A549 (cell line): ENCODE measurements around the gene SLC35B4. TPM values are rescaled to one million over a fixed set of nuclear protein-coding genes. Genes with fewer than 3 reads are reported as not detected.
A peak's percentile ranks its signal among the peaks of the same experiment; 100 is the strongest.

Experiments used
- ATAC-seq, 2 experiments: fragments of 200-7000 bp in 1 of 2; fragments of >200 bp in 1 of 2; cut with Nextera tagmentation in 1 of 2; cut with Tn5 transposase in 1 of 2; 3 replicates each; pipeline versions ENCODE4 v1.8.0 to v1.9.1; 2018 to 2020; ENCODE audit warnings: mild to moderate bottlenecking in 1 of 2, moderate library complexity in 1 of 2
- CTCF ChIA-PET: fragments of 300-600 bp; sonication (Branson Sonifier 250); formaldehyde crosslinking; extraction: SDS; loops from one replicate; lab custom pipeline; 2021; ENCODE audit warnings: antibody characterized with exemption, inconsistent platforms; lab: Yijun Ruan, JAX
- POLR2A ChIA-PET: fragments of 350-600 bp; formaldehyde crosslinking; extraction: SDS; loops from one replicate; lab custom pipeline; 2021; ENCODE audit warnings: antibody characterized with exemption, inconsistent platforms; lab: Yijun Ruan, JAX
- DNase-seq, 2 experiments: peaks; one replicate each; pipeline versions ENCODE4 v3.0.0 to v3.0.0-alpha.2; 2011 to 2016; ENCODE audit warnings: low read depth in 1 of 2, low spot score in 1 of 2
- FAIRE-seq: peaks from 2 replicates; lab custom pipeline; 2011; peaks lifted over from hg19 to GRCh38; lab: Jason Lieb, UNC
- H3K27ac ChIP-seq, 2 experiments: fragments of >200 bp; sonication (Bioruptor Twin); formaldehyde crosslinking; 3 replicates each; pipeline ENCODE4 v1.5.1; 2016 to 2017
- H3K4me1 ChIP-seq: fragments of >200 bp; sonication (Bioruptor Twin); formaldehyde crosslinking; 3 replicates; pipeline ENCODE4 v1.6.1; 2016
- H3K4me2 ChIP-seq: fragments of >200 bp; sonication (Bioruptor Twin); formaldehyde crosslinking; 3 replicates; pipeline ENCODE4 v1.6.1; 2016
- H3K4me3 ChIP-seq: fragments of >200 bp; sonication (Bioruptor Twin); formaldehyde crosslinking; 3 replicates; pipeline ENCODE4 v1.5.1; 2016
- H3K9me3 ChIP-seq: fragments of >200 bp; sonication (Bioruptor Twin); formaldehyde crosslinking; 3 replicates; pipeline ENCODE4 v1.6.1; 2016
- GATA3 ChIP-seq: IDR thresholded peaks from 2 replicates; pipeline ENCODE4 v1.6.1; 2012; ENCODE audit warnings: borderline replicate concordance
- HOXB13 ChIP-seq: fragments of 250-450 bp; sonication (Bioruptor Pico); IDR thresholded peaks from 2 replicates; pipeline ENCODE4 v1.5.0; 2020; ENCODE audit warnings: low read depth, mild to moderate bottlenecking, moderate library complexity
- HOXB5 ChIP-seq: fragments of 250-450 bp; sonication (Bioruptor Pico); IDR thresholded peaks from 2 replicates; pipeline ENCODE4 v1.5.0; 2020; ENCODE audit warnings: mild to moderate bottlenecking, moderate library complexity
- JUN ChIP-seq, 2 experiments: fragments of >200 bp; sonication (Bioruptor Twin); formaldehyde crosslinking; IDR thresholded peaks; 2 replicates in 1 of 2; 3 replicates in 1 of 2; pipeline ENCODE4 v1.6.1; 2016 to 2017
- KDM1A ChIP-seq: fragments of 200-600 bp; sonication (generic); IDR thresholded peaks from 2 replicates; pipeline ENCODE4 v1.6.1; 2016; ENCODE audit warnings: low read depth, mild to moderate bottlenecking
- MAFK ChIP-seq: fragments of 450-650 bp; IDR thresholded peaks from 2 replicates; pipeline ENCODE4 v1.6.1; 2014; ENCODE audit not compliant: partially characterized antibody
- MAZ ChIP-seq: fragments of 150-350 bp; IDR thresholded peaks from 2 replicates; pipeline ENCODE4 v1.6.1; 2014; ENCODE audit warnings: antibody characterized with exemption, low read depth, low read length, borderline replicate concordance
- PHF8 ChIP-seq: fragments of 200-600 bp; sonication (generic); IDR thresholded peaks from 2 replicates; pipeline ENCODE4 v1.6.1; 2016; ENCODE audit warnings: low read depth, mild to moderate bottlenecking, antibody characterized with exemption, moderate library complexity, borderline replicate concordance
- POLR2A ChIP-seq: IDR thresholded peaks from 2 replicates; pipeline ENCODE4 v1.6.1; 2012; ENCODE audit warnings: mild to moderate bottlenecking, low read length
- POLR2AphosphoS2 ChIP-seq: conservative IDR thresholded peaks from 2 replicates; pipeline ENCODE4 v1.6.1; 2012; ENCODE audit warnings: low read length, improper control_type of control experiment, inconsistent platforms
- ZNF302 ChIP-seq: fragments of 250-450 bp; sonication (Bioruptor Pico); IDR thresholded peaks from 2 replicates; pipeline ENCODE4 v1.9.0; 2021; ENCODE audit warnings: inconsistent platforms, mild to moderate bottlenecking, moderate library complexity
- ZSCAN20 ChIP-seq: fragments of 250-450 bp; sonication (Bioruptor Pico); IDR thresholded peaks from 2 replicates; pipeline ENCODE4 v1.8.0; 2022; ENCODE audit warnings: mild to moderate bottlenecking, moderate library complexity
- WGBS: methylation state at CpG from one replicate; pipeline ENCODE4 v1.1.6; 2017; ENCODE audit errors: missing lambda C conversion rate; 5-methylcytosine and 5-hydroxymethylcytosine counted together
- polyA plus RNA-seq, 4 experiments: library from polyadenylated mRNA; depleted of rRNA in 3 of 4; stranded (reverse); fragments of >200 nt; fragmentation: RNase III in 1 of 4; extraction: RNeasy Plus Mini Kit Qiagen cat#74134 plus additional on column Dnase treatment in 1 of 4; gene quantifications; 2 replicates in 3 of 4; 3 replicates in 1 of 4; pipeline ENCODE4 v1.2.3, GENCODE V29; 2011 to 2017
- TF ChIP-seq, protein P1 (sequence below): fragments of >200 bp; sonication (Bioruptor Twin); formaldehyde crosslinking; IDR thresholded peaks from 3 replicates; pipeline ENCODE4 v1.6.1; 2016
- TF ChIP-seq, protein P2 (sequence below): fragments of 200-600 bp; sonication (generic); IDR thresholded peaks from 2 replicates; pipeline ENCODE4 v1.6.1; 2016; ENCODE audit warnings: antibody characterized with exemption, mild to moderate bottlenecking, moderate library complexity
- TF ChIP-seq, protein P3 (sequence below): fragments of 450-650 bp; IDR thresholded peaks from 2 replicates; pipeline ENCODE4 v1.6.1; 2014; ENCODE audit warnings: antibody characterized with exemption
- TF ChIP-seq, protein P4 (sequence below): fragments of >200 bp; sonication (Bioruptor Twin); formaldehyde crosslinking; IDR thresholded peaks from 3 replicates; pipeline ENCODE4 v1.5.1; 2016

SLC35B4 gene
- polyA plus RNA-seq, 2 of the 4 experiments (the other 2 are of a cell fraction) = 32.8 to 73.0 TPM

DNA sequence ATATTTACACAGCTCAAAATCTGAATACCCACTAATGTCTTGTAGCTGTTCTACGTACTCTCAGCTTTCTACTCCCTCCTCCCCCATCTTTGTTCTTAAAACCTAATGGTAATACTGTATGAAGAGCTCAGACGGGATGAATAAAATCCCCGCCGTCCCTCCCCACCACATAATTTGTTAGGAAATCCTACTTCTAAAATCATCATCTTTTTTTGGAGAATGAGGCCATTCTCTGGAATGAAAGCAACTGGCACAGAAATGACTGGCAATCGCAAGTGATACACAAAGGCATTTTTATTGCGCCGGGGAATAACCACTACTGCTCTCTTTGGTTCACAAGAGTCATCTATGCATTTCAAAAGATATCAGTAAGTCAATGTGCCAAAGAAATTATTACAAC, 27.3 kb downstream of the SLC35B4 start:
- H3K27ac ChIP-seq = no peak overlapping the region
- ChIA-PET POLR2A (interaction anchor here (1.1 kb wide), 1 partner anchor 27 kb away, joined by 3 read pairs; the partner anchor contains the start of gene SLC35B4), CTCF (interaction anchor here (0.9 to 2.1 kb wide), 6 partner anchors 12 to 225 kb away, joined by 3 to 7 read pairs (median 4); no protein-coding TSS in a partner anchor)
- 97% methylated on average over 7 of the region's 7 CpGs for WGBS
- no peak overlapping the region for H3K4me2 ChIP-seq
- H3K4me1 ChIP-seq = peaks cover 9% of the 10 kb centered on the region; the same call in 2 of the 3 replicates
- no peak for ATAC-seq
- no peak for FAIRE-seq
- DNase-seq = no peak
- H3K4me3 ChIP-seq = no peak overlapping the region
- TF ChIP-seq POLR2AphosphoS2 = 0 out of 2 replicates have a peak, but pooled peaks have one; percentile 59
- no peak for TF ChIP-seq GATA3
- H3K9me3 ChIP-seq = no peaks in the 10 kb centered on the region

DNA sequence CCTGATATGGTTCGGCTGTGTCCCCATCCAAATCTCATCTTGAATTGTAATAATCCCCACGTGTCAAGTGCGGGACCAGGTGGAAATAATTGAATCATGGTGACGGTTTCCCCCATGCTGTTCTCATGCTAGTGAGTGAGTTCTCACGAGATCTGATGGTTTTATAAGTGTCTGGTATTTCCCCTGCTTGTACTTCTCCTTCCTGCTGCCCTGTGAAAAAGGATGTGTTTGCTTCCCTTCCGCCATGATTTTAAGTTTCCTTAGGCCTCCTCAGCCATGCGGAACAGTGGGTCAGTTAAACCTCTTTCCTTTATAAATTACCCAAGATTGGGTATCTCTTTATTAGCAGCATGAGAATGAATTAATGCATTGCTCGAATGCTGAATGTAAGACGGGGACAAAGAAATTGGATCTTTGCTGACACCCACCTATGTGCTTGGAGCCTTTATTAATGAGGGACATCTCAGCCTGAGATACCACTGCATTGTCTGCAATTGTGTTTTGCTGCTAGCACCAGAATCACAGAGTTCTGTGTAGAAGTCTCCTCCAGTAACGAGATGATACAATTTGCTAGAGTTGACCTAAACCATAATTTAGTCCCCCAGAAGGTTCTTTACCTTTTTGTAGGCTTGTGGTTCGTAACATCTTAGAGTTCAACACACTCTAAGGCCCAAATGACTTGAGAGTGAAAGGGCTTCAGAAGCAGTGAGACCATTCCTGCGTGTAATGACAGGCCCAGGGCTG, 28.6 kb downstream of the SLC35B4 start:
- DNase-seq = no peak
- 90% methylated on average over 12 of the region's 12 CpGs for WGBS
- CTCF ChIA-PET = interaction anchor here (0.6 to 1.5 kb wide), 3 partner anchors 13 to 226 kb away, joined by 3 to 7 read pairs (median 3); no protein-coding TSS in a partner anchor
- H3K27ac ChIP-seq = no peak overlapping the region
- ATAC-seq = no peak
- TF ChIP-seq POLR2A (no peak), MAZ (no peak)
- TF ChIP-seq, protein P1, sequence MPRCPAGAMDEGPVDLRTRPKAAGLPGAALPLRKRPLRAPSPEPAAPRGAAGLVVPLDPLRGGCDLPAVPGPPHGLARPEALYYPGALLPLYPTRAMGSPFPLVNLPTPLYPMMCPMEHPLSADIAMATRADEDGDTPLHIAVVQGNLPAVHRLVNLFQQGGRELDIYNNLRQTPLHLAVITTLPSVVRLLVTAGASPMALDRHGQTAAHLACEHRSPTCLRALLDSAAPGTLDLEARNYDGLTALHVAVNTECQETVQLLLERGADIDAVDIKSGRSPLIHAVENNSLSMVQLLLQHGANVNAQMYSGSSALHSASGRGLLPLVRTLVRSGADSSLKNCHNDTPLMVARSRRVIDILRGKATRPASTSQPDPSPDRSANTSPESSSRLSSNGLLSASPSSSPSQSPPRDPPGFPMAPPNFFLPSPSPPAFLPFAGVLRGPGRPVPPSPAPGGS = no peak
- no peaks in the 10 kb centered on the region for H3K9me3 ChIP-seq
- H3K4me1 ChIP-seq = peaks cover 9% of the 10 kb centered on the region; the same call in 2 of the 3 replicates
- no peak overlapping the region for H3K4me3 ChIP-seq
- FAIRE-seq = peak; percentile 61
- H3K4me2 ChIP-seq = no peak overlapping the region
- POLR2A ChIA-PET = no interaction called here

DNA sequence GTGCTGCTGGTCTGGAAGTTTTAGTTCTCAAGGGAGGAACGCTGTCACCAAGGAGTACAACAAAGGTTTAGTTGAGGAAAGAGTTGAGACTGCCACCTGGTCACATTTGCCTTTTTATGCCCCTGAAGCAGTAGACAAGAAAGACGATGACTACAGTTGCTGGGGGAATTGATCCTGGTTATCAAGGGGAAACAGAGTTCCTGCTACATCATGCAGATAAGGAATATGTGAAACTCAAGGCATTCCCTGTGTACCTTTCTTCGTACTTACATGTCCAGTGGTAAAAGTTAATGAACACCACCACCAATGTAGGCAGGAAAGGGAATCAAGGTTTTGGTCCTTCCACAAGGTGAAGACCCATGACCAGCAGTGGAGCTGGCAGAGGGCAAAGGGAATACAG, 31.8 kb downstream of the SLC35B4 start:
- POLR2A ChIA-PET = no interaction called here
- TF ChIP-seq, protein P2, sequence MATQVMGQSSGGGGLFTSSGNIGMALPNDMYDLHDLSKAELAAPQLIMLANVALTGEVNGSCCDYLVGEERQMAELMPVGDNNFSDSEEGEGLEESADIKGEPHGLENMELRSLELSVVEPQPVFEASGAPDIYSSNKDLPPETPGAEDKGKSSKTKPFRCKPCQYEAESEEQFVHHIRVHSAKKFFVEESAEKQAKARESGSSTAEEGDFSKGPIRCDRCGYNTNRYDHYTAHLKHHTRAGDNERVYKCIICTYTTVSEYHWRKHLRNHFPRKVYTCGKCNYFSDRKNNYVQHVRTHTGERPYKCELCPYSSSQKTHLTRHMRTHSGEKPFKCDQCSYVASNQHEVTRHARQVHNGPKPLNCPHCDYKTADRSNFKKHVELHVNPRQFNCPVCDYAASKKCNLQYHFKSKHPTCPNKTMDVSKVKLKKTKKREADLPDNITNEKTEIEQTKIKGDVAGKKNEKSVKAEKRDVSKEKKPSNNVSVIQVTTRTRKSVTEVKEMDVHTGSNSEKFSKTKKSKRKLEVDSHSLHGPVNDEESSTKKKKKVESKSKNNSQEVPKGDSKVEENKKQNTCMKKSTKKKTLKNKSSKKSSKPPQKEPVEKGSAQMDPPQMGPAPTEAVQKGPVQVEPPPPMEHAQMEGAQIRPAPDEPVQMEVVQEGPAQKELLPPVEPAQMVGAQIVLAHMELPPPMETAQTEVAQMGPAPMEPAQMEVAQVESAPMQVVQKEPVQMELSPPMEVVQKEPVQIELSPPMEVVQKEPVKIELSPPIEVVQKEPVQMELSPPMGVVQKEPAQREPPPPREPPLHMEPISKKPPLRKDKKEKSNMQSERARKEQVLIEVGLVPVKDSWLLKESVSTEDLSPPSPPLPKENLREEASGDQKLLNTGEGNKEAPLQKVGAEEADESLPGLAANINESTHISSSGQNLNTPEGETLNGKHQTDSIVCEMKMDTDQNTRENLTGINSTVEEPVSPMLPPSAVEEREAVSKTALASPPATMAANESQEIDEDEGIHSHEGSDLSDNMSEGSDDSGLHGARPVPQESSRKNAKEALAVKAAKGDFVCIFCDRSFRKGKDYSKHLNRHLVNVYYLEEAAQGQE = no peak
- TF ChIP-seq, protein P3, sequence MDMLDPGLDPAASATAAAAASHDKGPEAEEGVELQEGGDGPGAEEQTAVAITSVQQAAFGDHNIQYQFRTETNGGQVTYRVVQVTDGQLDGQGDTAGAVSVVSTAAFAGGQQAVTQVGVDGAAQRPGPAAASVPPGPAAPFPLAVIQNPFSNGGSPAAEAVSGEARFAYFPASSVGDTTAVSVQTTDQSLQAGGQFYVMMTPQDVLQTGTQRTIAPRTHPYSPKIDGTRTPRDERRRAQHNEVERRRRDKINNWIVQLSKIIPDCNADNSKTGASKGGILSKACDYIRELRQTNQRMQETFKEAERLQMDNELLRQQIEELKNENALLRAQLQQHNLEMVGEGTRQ = no peak
- TF ChIP-seq JUN (IDR thresholded peaks at IDR 0.05) (no peak), MAFK (no peak), KDM1A (no peak), ZNF302 (CRISPR knock-in tag) (no peak), PHF8 (no peak), HOXB5 (CRISPR knock-in tag) (no peak), HOXB13 (CRISPR knock-in tag) (no peak), ZSCAN20 (CRISPR knock-in tag) (no peak)
- TF ChIP-seq, protein P4, sequence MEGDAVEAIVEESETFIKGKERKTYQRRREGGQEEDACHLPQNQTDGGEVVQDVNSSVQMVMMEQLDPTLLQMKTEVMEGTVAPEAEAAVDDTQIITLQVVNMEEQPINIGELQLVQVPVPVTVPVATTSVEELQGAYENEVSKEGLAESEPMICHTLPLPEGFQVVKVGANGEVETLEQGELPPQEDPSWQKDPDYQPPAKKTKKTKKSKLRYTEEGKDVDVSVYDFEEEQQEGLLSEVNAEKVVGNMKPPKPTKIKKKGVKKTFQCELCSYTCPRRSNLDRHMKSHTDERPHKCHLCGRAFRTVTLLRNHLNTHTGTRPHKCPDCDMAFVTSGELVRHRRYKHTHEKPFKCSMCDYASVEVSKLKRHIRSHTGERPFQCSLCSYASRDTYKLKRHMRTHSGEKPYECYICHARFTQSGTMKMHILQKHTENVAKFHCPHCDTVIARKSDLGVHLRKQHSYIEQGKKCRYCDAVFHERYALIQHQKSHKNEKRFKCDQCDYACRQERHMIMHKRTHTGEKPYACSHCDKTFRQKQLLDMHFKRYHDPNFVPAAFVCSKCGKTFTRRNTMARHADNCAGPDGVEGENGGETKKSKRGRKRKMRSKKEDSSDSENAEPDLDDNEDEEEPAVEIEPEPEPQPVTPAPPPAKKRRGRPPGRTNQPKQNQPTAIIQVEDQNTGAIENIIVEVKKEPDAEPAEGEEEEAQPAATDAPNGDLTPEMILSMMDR = no peak
- no peak for DNase-seq
- no peak overlapping the region for H3K4me3 ChIP-seq
- ATAC-seq = no peak
- no peak overlapping the region for H3K27ac ChIP-seq
- peak; percentile 61 for FAIRE-seq
- no peak overlapping the region for H3K4me2 ChIP-seq
- WGBS = 62% methylated on average over 3 of the region's 3 CpGs
- CTCF ChIA-PET = interaction anchor here (0.8 kb wide), 1 partner anchor 284 kb away, joined by 3 read pairs; no protein-coding TSS in a partner anchor
- peaks cover under 1% of the 10 kb centered on the region; the same call in 2 of the 3 replicates for H3K4me1 ChIP-seq
- no peaks in the 10 kb centered on the region for H3K9me3 ChIP-seq
